Measurements from ENCODE around the gene RAP1GAP. TPM values are rescaled to one million over a fixed set of nuclear protein-coding genes. Genes with fewer than 3 reads are reported as not detected.

Gene RAP1GAP
- total RNA-seq, 2 experiments from 2014 or later = 0.15 to 0.41 TPM

GRCh38 chr1:21655259-21655658 is 13.9 kb downstream of the RAP1GAP start:
- CTCF ChIA-PET = no interaction called here
- Mint-ChIP-seq H3K9me3 (no peaks in the 10 kb centered on the region), H3K4me1 (ENCODE audit: low read depth) (peaks cover 17% of the 10 kb centered on the region), H3K27me3 (ENCODE audit: low read depth) (peaks cover 15% of the 10 kb centered on the region), H3K36me3 (ENCODE audit: low read depth) (no peaks in the 10 kb centered on the region), H3K4me3 (no peak overlapping the region), H3K27ac (no peak overlapping the region)
- intact Hi-C loops (cut with micrococcal nuclease) = loop anchor here (5.0 to 10.0 kb wide), 2 partner anchors 307 to 400 kb away; no protein-coding TSS in a partner anchor
- DNase-seq = no peak

- no peak overlapping the region for H3K27ac Mint-ChIP-seq
- no peak overlapping the region for H3K4me3 Mint-ChIP-seq
- peaks cover 14% of the 10 kb centered on the region for H3K4me1 Mint-ChIP-seq (ENCODE audit: low read depth)
- no peaks in the 10 kb centered on the region for H3K9me3 Mint-ChIP-seq
- CTCF ChIA-PET = no interaction called here
- no peak for DNase-seq
- intact Hi-C loops (cut with micrococcal nuclease) = loop anchor here (10.0 kb wide), 1 partner anchor 399 kb away; no protein-coding TSS in a partner anchor
- H3K36me3 Mint-ChIP-seq (ENCODE audit: low read depth) = no peaks in the 10 kb centered on the region
- H3K27me3 Mint-ChIP-seq (ENCODE audit: low read depth) = peaks cover 12% of the 10 kb centered on the region
Measured at GRCh38 chr1:21654209-21654608, 14.9 kb downstream of the RAP1GAP start.

GRCh38 chr1:21653744-21654100 is 15.4 kb downstream of the RAP1GAP start:
- Mint-ChIP-seq H3K9me3 (no peaks in the 10 kb centered on the region), H3K27ac (no peak overlapping the region), H3K4me1 (ENCODE audit: low read depth) (peaks cover 14% of the 10 kb centered on the region), H3K36me3 (ENCODE audit: low read depth) (no peaks in the 10 kb centered on the region), H3K27me3 (ENCODE audit: low read depth) (peaks cover 12% of the 10 kb centered on the region), H3K4me3 (no peak overlapping the region)
- DNase-seq = no peak
- CTCF ChIA-PET = no interaction called here
- intact Hi-C loops (cut with micrococcal nuclease) = loop anchor here (10.0 kb wide), 1 partner anchor 399 kb away; no protein-coding TSS in a partner anchor

- intact Hi-C loops (cut with micrococcal nuclease) = loop anchor here (10.0 kb wide), 1 partner anchor 398 kb away; no protein-coding TSS in a partner anchor
- Mint-ChIP-seq H3K36me3 (ENCODE audit: low read depth) (no peaks in the 10 kb centered on the region), H3K4me1 (ENCODE audit: low read depth) (peaks cover 14% of the 10 kb centered on the region), H3K27ac (no peak overlapping the region), H3K27me3 (ENCODE audit: low read depth) (peaks cover 12% of the 10 kb centered on the region), H3K9me3 (no peaks in the 10 kb centered on the region), H3K4me3 (no peak overlapping the region)
- no peak for DNase-seq
- CTCF ChIA-PET = no interaction called here
Measured at GRCh38 chr1:21652937-21653743, 16.0 kb downstream of the RAP1GAP start.

- Mint-ChIP-seq H3K36me3 (ENCODE audit: low read depth) (no peaks in the 10 kb centered on the region), H3K4me3 (peak overlapping the region; percentile 58), H3K9me3 (no peaks in the 10 kb centered on the region), H3K4me1 (ENCODE audit: low read depth) (peaks cover 14% of the 10 kb centered on the region), H3K27ac (no peak overlapping the region), H3K27me3 (ENCODE audit: low read depth) (peaks cover 12% of the 10 kb centered on the region)
- no peak for DNase-seq
- CTCF ChIA-PET = no interaction called here
- intact Hi-C loops (cut with micrococcal nuclease) = loop anchor here (10.0 kb wide), 1 partner anchor 398 kb away; no protein-coding TSS in a partner anchor
Measured at GRCh38 chr1:21652101-21652936, 16.8 kb downstream of the RAP1GAP start.

- Mint-ChIP-seq H3K36me3 (ENCODE audit: low read depth) (no peaks in the 10 kb centered on the region), H3K27me3 (ENCODE audit: low read depth) (peaks cover 19% of the 10 kb centered on the region), H3K4me3 (peak overlapping the region; percentile 75), H3K27ac (no peak overlapping the region), H3K4me1 (ENCODE audit: low read depth) (peaks cover 14% of the 10 kb centered on the region), H3K9me3 (no peaks in the 10 kb centered on the region)
- CTCF ChIA-PET = interaction anchor here (0.6 kb wide), 1 partner anchor 133 kb away, joined by 3 read pairs; no protein-coding TSS in a partner anchor
- peak; percentile 44 for DNase-seq
- intact Hi-C loops (cut with micrococcal nuclease) = loop anchor here (10.0 kb wide), 1 partner anchor 397 kb away; no protein-coding TSS in a partner anchor
Measured at GRCh38 chr1:21651214-21652042, 17.7 kb downstream of the RAP1GAP start.

GRCh38 chr1:21650400-21650799 is 18.8 kb downstream of the RAP1GAP start:
- intact Hi-C loops (cut with micrococcal nuclease) = loop anchor here (10.0 kb wide), 1 partner anchor 396 kb away; no protein-coding TSS in a partner anchor
- Mint-ChIP-seq H3K4me3 (no peak overlapping the region), H3K9me3 (no peaks in the 10 kb centered on the region), H3K27me3 (ENCODE audit: low read depth) (peaks cover 19% of the 10 kb centered on the region), H3K36me3 (ENCODE audit: low read depth) (no peaks in the 10 kb centered on the region), H3K27ac (no peak overlapping the region), H3K4me1 (ENCODE audit: low read depth) (peaks cover 14% of the 10 kb centered on the region)
- CTCF ChIA-PET = interaction anchor here (0.6 kb wide), 2 partner anchors 134 to 282 kb away, joined by 3 read pairs; no protein-coding TSS in a partner anchor
- no peak for DNase-seq

- H3K36me3 Mint-ChIP-seq (ENCODE audit: low read depth) = no peaks in the 10 kb centered on the region
- peaks cover 19% of the 10 kb centered on the region for H3K27me3 Mint-ChIP-seq (ENCODE audit: low read depth)
- H3K4me1 Mint-ChIP-seq (ENCODE audit: low read depth) = peaks cover 14% of the 10 kb centered on the region
- H3K9me3 Mint-ChIP-seq = no peaks in the 10 kb centered on the region
- no peak overlapping the region for H3K4me3 Mint-ChIP-seq
- CTCF ChIA-PET = no interaction called here
- intact Hi-C loops (cut with micrococcal nuclease) = no loop called here
- H3K27ac Mint-ChIP-seq = no peak overlapping the region
- no peak for DNase-seq
Measured at GRCh38 chr1:21649315-21649714, 19.8 kb downstream of the RAP1GAP start.

- Mint-ChIP-seq H3K27ac (no peak overlapping the region), H3K27me3 (ENCODE audit: low read depth) (peaks cover 19% of the 10 kb centered on the region), H3K9me3 (no peaks in the 10 kb centered on the region), H3K4me1 (ENCODE audit: low read depth) (peaks cover 14% of the 10 kb centered on the region), H3K4me3 (no peak overlapping the region), H3K36me3 (ENCODE audit: low read depth) (no peaks in the 10 kb centered on the region)
- CTCF ChIA-PET = no interaction called here
- no peak for DNase-seq
- intact Hi-C loops (cut with micrococcal nuclease) = no loop called here
Measured at GRCh38 chr1:21648791-21649190, 20.4 kb downstream of the RAP1GAP start.

GRCh38 chr1:21648352-21648730 is 20.8 kb downstream of the RAP1GAP start:
- Mint-ChIP-seq H3K9me3 (no peaks in the 10 kb centered on the region), H3K36me3 (ENCODE audit: low read depth) (no peaks in the 10 kb centered on the region), H3K27ac (no peak overlapping the region), H3K27me3 (ENCODE audit: low read depth) (peaks cover 22% of the 10 kb centered on the region), H3K4me1 (ENCODE audit: low read depth) (peaks cover 14% of the 10 kb centered on the region), H3K4me3 (no peak overlapping the region)
- no peak for DNase-seq
- intact Hi-C loops (cut with micrococcal nuclease) = no loop called here
- CTCF ChIA-PET = no interaction called here

- H3K4me3 Mint-ChIP-seq = no peak overlapping the region
- peaks cover 14% of the 10 kb centered on the region for H3K4me1 Mint-ChIP-seq (ENCODE audit: low read depth)
- H3K27ac Mint-ChIP-seq = no peak overlapping the region
- intact Hi-C loops (cut with micrococcal nuclease) = no loop called here
- H3K36me3 Mint-ChIP-seq (ENCODE audit: low read depth) = no peaks in the 10 kb centered on the region
- peaks cover 22% of the 10 kb centered on the region for H3K27me3 Mint-ChIP-seq (ENCODE audit: low read depth)
- no peaks in the 10 kb centered on the region for H3K9me3 Mint-ChIP-seq
- peak; percentile 62 for DNase-seq
- CTCF ChIA-PET = no interaction called here
Measured at GRCh38 chr1:21647431-21648351, 21.5 kb downstream of the RAP1GAP start.

All from activated naive CD4-positive, alpha-beta T cell treated with anti-CD3 and anti-CD28 coated beads for 36 hours (primary cell).